GM10266 (cell line): ENCODE measurements around the gene TACR1.

Experiments used
- DNase-seq: peaks from one replicate; pipeline ENCODE4 v3.0.0; 2012; ENCODE audit errors: extremely low spot score
- CTCF ChIP-seq: IDR thresholded peaks from 2 replicates; pipeline ENCODE4 v1.5.1; 2012; ENCODE audit warnings: mild to moderate bottlenecking, low read depth; ENCODE audit not compliant: control insufficient read depth, insufficient read depth; ENCODE audit errors: missing control alignments

TACR1 gene

GRCh38 chr2:75190271-75190990 lies 8.9 kb downstream of the TACR1 start:
- no peak for TF ChIP-seq CTCF

GRCh38 chr2:75186821-75187220 lies 12.5 kb downstream of the TACR1 start:
- DNase-seq = no peak
- no peak for TF ChIP-seq CTCF

More at GRCh38 chr2:75190271-75190990, 8.9 kb downstream of the TACR1 start:
- no peak for DNase-seq

- TF ChIP-seq CTCF = no peak
- DNase-seq = no peak
Measured at GRCh38 chr2:75182606-75183005, 16.7 kb downstream of the TACR1 start.

GRCh38 chr2:75180476-75180875 lies 18.8 kb downstream of the TACR1 start:
- no peak for DNase-seq
- TF ChIP-seq CTCF = no peak

GRCh38 chr2:75177427-75177826 lies 21.9 kb downstream of the TACR1 start:
- no peak for DNase-seq
- no peak for TF ChIP-seq CTCF

- TF ChIP-seq CTCF = no peak
Measured at GRCh38 chr2:75175456-75175855, 23.9 kb downstream of the TACR1 start.

GRCh38 chr2:75174981-75175380 lies 24.3 kb downstream of the TACR1 start:
- no peak for TF ChIP-seq CTCF

More at GRCh38 chr2:75175456-75175855, 23.9 kb downstream of the TACR1 start:
- no peak for DNase-seq

More at GRCh38 chr2:75174981-75175380, 24.3 kb downstream of the TACR1 start:
- DNase-seq = no peak
